Naive B cell (primary cell): ENCODE results near the gene DDX51. TPM values are rescaled to one million over a fixed set of nuclear protein-coding genes. Genes with fewer than 3 reads are reported as not detected.

Source experiments
- ATAC-seq, 2 donors: fragments of 150-1000 bp; cut with Tn5 transposase; 2 replicates each; pipeline ENCODE4 v1.10.0; 2021; ENCODE audit warnings: low read depth in 2 of 2, mild to moderate bottlenecking in 2 of 2, moderate library complexity in 2 of 2
- DNase-seq: peaks from one replicate; pipeline ENCODE4 v3.0.0; 2022
- H3K27ac Mint-ChIP-seq, 6 donors: one replicate each; pipeline ENCODE4 v1.8.0; 2020 to 2022; ENCODE audit warnings: mild to moderate bottlenecking in 6 of 6, mixed read lengths in 6 of 6, moderate library complexity in 5 of 6, inconsistent platforms in 2 of 6
- H3K27me3 Mint-ChIP-seq, 3 donors: one replicate each; pipeline ENCODE4 v1.8.0; 2021 to 2022; ENCODE audit warnings: mixed read lengths in 3 of 3, mild to moderate bottlenecking in 1 of 3
- H3K36me3 Mint-ChIP-seq, 2 donors: one replicate each; pipeline ENCODE4 v1.8.0; 2020 to 2022; ENCODE audit warnings: mixed read lengths in 2 of 2, inconsistent platforms in 1 of 2, mild to moderate bottlenecking in 1 of 2
- H3K4me1 Mint-ChIP-seq, 3 donors: one replicate each; pipeline ENCODE4 v1.8.0; 2020 to 2022; ENCODE audit warnings: mixed read lengths in 3 of 3, inconsistent platforms in 1 of 3, mild to moderate bottlenecking in 1 of 3, moderate library complexity in 1 of 3
- H3K4me3 Mint-ChIP-seq, 8 donors: one replicate each; pipeline ENCODE4 v1.8.0; 2020 to 2022; ENCODE audit warnings: mild to moderate bottlenecking in 8 of 8, mixed read lengths in 8 of 8, moderate library complexity in 8 of 8, inconsistent platforms in 2 of 8
- H3K9me3 Mint-ChIP-seq, 7 donors: one replicate each; pipeline ENCODE4 v1.8.0; 2020 to 2022; ENCODE audit warnings: mixed read lengths in 7 of 7, mild to moderate bottlenecking in 5 of 7, inconsistent platforms in 2 of 7, moderate library complexity in 1 of 7
- polyA plus RNA-seq, 6 donors: library from polyadenylated mRNA; unstranded; fragments of 300-500 nt; fragmentation: Illumina TruSeq; gene quantifications; one replicate each; pipeline ENCODE4 v1.2.3, GENCODE V29; 2021; ENCODE audit warnings: low read depth in 6 of 6

The DDX51 gene
- polyA plus RNA-seq, 6 donors from 2014 or later, result 7.1 to 14.9 (median 7.6) TPM; not detected in 1

DNA sequence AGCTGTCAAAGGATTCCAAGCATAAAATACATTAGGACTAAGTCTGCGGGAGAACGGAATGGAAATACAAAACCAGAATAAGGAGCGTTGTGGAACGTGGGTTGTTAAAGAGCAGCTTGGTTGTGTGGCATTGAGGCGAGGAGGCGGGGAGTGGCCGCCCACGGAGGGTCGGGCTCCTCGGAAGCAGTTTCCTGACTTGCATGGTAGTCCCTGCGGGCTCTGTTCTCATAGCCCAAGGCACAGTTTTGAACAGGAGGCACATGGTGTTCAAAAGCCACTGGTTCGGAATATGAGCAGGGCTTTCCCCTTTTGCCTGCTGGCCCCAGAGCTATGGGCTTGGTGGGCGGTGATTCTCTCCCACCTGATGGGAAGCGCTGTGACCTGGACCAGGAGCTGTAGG is 12.2 kb downstream of the DDX51 start:
- Mint-ChIP-seq H3K4me1 (no peaks in the 10 kb centered on the region), H3K27me3 (no peaks in the 10 kb centered on the region), H3K27ac (no peak overlapping the region), H3K9me3 (peaks cover 0 to 12% (median 7%) of the 10 kb centered on the region in 7 donors), H3K4me3 (no peak overlapping the region), H3K36me3 (peaks cover 8 to 10% of the 10 kb centered on the region in 2 donors)
- ATAC-seq (no peak), DNase-seq (no peak)

DNA sequence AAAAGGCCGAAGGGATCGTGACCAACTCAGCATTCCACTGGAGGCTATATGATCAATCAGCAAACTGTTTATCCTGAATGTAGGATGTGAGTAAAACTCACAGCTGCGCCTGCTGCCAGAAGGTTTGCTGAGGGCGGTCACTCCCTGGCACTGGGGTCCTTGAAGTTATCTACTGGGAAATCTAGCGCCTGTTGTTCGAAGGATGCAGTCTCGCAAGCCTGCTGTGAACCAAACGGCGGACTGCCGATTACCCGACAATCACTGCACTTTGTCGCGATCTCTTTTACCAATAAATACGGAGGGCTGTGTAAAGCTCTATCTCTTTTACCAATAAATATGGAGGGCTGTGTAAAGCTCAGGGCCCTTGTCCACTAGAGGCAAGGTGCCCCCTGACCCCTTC is 12.9 kb downstream of the DDX51 start:
- ATAC-seq (no peak), DNase-seq (no peak)
- H3K9me3 Mint-ChIP-seq, result peaks cover 0 to 12% (median 7%) of the 10 kb centered on the region in 7 donors
- H3K27me3 Mint-ChIP-seq, result no peaks in the 10 kb centered on the region
- H3K4me1 Mint-ChIP-seq, result no peaks in the 10 kb centered on the region
- peaks cover 8 to 14% of the 10 kb centered on the region in 2 donors for H3K36me3 Mint-ChIP-seq
- no peak overlapping the region for H3K4me3 Mint-ChIP-seq
- H3K27ac Mint-ChIP-seq, result no peak overlapping the region

DNA sequence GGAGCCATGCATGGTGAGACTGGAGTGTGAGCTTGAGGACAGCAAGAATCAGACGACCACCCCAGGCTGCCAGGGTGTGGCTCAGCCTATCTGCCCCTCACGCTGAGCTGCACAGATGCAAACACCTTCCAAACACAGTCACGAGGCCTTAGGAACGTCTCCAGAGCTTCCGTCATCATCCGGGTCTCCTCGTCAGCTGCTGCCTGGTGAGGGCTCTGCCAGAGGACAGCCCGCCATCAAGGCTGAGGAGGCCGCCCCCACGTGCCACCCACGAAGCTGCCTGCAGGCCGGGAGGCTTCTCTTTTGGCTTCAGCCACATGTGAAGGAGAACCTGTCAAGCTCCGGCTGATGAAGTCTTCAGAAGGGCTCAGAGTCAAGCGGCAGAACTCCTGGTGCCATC is 13.4 kb downstream of the DDX51 start:
- Mint-ChIP-seq H3K4me1 (no peaks in the 10 kb centered on the region), H3K27me3 (no peaks in the 10 kb centered on the region), H3K36me3 (peaks cover 8 to 17% of the 10 kb centered on the region in 2 donors), H3K9me3 (peaks cover 0 to 12% (median 7%) of the 10 kb centered on the region in 7 donors), H3K27ac (peak overlapping the region in 1 of 6 donors; percentile 54), H3K4me3 (peak overlapping the region in 1 of 8 donors; percentile 47)
- ATAC-seq (no peak), DNase-seq (no peak)

DNA sequence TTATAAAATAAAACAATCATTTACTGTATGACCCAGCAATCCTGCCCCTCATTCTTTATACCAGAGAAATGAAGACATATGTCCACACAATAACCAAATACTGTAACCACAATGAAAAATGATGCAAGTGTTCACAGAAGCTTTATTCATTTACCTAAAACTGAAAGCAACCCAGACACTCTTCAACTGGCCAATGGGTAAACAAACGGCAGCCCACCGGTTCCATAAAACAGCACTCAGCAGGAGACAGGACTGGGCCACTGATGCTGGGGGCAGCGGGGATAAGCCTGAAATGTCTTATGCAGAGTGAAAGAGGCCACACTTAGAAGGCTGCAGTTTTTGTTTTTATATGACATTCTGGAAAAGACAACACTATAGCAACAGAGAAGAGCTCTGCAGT is 15.1 kb downstream of the DDX51 start:
- peak overlapping the region in 1 of 8 donors; percentile 18 for H3K4me3 Mint-ChIP-seq
- ATAC-seq, result no peak
- peaks cover 8 to 24% of the 10 kb centered on the region in 2 donors for H3K36me3 Mint-ChIP-seq
- no peaks in the 10 kb centered on the region for H3K27me3 Mint-ChIP-seq
- peak overlapping the region in 2 of 6 donors; percentile 45 to 51 for H3K27ac Mint-ChIP-seq
- peaks cover 0 to 1% (median 0%) of the 10 kb centered on the region in 3 donors for H3K4me1 Mint-ChIP-seq
- H3K9me3 Mint-ChIP-seq, result peaks cover 0 to 12% (median 7%) of the 10 kb centered on the region in 7 donors
- no peak for DNase-seq

DNA sequence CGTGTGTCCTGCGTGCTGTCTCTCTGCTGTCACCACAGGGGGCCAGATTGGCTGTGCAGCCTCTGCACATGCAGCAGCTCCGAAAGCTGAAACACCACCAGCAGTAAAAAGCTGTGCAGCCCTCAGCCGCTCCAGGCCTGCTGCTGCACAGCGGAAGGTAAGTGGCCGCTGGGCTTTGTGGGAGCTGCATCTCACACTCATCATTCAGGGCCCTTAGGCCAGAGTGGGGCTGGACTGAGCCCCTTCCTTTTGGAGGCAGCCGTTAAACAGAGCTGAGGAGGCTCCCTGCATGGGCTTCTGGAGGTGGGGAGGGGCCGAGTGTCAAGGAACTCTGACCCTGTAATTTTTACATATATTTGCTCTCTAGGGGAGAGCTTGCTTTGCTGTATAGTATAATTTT is 17.1 kb downstream of the DDX51 start:
- no peak for DNase-seq
- H3K9me3 Mint-ChIP-seq, result peaks cover 0 to 12% (median 7%) of the 10 kb centered on the region in 7 donors
- no peaks in the 10 kb centered on the region for H3K27me3 Mint-ChIP-seq
- no peak overlapping the region for H3K27ac Mint-ChIP-seq
- H3K4me1 Mint-ChIP-seq, result peaks cover 0 to 4% (median 0%) of the 10 kb centered on the region in 3 donors
- peaks cover 8 to 29% of the 10 kb centered on the region in 2 donors for H3K36me3 Mint-ChIP-seq
- H3K4me3 Mint-ChIP-seq, result no peak overlapping the region
- ATAC-seq, result no peak

DNA sequence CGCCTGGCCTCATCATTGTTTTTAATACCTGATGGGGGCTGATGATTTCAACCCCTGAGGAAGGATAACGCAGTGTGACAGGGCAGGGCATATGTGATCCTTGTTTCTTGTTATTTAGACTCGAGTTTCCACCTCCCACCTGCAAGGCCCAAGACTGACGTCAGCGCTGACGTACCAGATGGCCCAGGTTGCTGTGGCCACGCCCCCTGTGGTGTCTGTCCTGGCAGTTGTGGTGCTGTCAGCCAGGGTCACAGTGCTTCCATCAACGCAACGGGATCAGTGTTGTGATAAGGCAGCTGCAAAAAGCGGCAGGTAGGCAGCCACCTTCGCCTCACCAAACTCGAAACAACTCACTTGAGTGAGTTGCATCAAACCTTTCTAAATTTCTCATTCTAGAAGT is 18.4 kb downstream of the DDX51 start:
- ATAC-seq, result no peak
- Mint-ChIP-seq H3K9me3 (peaks cover 0 to 11% (median 7%) of the 10 kb centered on the region in 7 donors), H3K4me3 (no peak overlapping the region), H3K36me3 (peaks cover 8 to 29% of the 10 kb centered on the region in 2 donors), H3K27ac (no peak overlapping the region), H3K4me1 (peaks cover 0 to 4% (median 0%) of the 10 kb centered on the region in 3 donors), H3K27me3 (no peaks in the 10 kb centered on the region)
- DNase-seq, result no peak

DNA sequence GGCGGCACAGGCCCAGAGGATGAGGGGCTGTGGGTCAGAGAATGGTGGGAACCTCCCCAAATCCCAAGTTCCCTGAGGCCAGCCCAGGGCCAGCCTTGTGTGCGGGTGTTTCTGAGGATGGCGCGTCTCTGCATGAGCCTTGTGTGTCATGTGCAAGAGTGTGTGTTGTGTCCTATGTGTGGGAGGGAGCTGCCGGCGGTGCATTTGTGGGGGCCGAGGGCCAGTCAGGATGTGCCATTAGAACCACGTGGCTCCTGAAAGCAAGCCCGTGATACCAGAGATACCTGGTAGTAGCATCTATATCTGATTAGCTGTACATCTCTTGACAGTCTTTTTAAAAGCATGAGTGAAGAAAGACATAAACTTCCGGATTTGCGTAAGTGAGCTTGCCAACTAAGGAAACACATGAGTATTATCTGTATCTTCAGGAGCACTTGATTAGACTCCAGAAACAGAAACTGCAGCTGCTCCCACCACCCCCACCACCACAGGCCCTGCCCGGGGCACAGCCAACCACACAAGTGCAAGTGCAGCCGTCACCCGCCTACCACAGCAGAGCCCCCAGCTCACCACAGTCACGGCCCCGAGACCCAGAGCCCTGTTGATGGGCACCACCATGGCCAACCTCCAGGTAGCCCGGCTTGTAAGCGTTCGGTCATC is 19.2 kb downstream of the DDX51 start:
- H3K27ac Mint-ChIP-seq, result peak overlapping the region in 1 of 6 donors; percentile 39
- peaks cover 8 to 29% of the 10 kb centered on the region in 2 donors for H3K36me3 Mint-ChIP-seq
- peaks cover 0 to 4% (median 0%) of the 10 kb centered on the region in 3 donors for H3K4me1 Mint-ChIP-seq
- DNase-seq (no peak), ATAC-seq (no peak)
- no peak overlapping the region for H3K4me3 Mint-ChIP-seq
- no peaks in the 10 kb centered on the region for H3K27me3 Mint-ChIP-seq
- peaks cover 0 to 11% (median 7%) of the 10 kb centered on the region in 7 donors for H3K9me3 Mint-ChIP-seq

DNA sequence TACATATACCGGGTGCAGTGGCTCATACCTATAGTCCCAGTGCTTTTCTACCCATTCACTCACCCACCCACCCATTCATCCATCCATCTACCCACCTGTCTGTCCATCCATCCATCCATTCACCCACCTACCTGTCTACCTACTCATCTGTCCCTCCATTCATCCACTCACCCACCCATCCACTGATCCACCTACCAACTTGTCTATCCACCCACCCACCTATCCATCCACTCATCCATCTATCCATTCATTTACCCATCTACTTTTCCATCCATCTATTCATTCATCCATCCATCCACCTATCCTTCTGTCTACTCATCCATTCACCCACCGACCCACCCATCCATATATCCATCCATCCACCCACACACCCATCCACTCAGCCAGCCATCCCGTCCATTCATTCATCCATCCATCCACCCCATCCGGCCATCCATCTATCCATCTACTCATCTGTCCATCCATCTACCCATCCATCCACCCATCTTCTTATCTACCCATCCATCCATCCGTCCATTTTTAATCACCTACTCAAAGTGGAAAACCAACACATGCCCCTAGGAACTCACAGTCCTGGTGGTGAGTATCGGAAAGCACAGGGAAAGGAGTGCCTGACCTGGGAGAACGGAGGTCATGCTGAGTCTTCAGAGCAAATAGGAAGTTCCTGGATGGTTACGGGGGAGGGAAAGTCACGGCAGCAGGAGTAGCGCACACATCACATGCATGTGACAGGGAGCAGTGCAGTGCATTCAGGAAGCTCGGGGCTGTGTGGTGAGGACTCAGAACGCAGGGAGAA is 20.0 kb downstream of the DDX51 start:
- Mint-ChIP-seq H3K27me3 (no peaks in the 10 kb centered on the region), H3K4me3 (no peak overlapping the region), H3K9me3 (peaks cover 0 to 11% (median 7%) of the 10 kb centered on the region in 7 donors), H3K27ac (peak overlapping the region in 2 of 6 donors; percentile 8 to 39), H3K4me1 (peaks cover 0 to 4% (median 0%) of the 10 kb centered on the region in 3 donors), H3K36me3 (peaks cover 8 to 29% of the 10 kb centered on the region in 2 donors)
- no peak for ATAC-seq
- DNase-seq, result no peak

DNA sequence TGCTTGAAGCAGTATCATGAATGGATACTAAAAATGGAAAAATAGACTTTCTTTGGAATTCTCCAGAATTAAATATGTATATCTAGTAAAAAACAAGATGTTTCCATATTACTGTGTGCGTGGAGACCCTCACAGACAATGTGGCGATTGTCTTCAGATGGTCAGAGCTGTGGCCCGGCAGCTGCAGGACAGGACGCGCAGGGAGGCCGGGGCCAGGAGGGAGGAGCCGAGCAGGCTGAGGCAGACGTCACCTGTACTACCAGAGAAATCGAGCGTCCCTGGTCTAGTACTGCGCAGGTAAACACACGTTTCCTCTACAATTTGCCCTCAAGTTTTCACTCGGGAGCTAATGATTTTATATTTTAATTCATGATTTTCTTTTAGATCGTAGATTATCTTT is 22.8 kb downstream of the DDX51 start:
- ATAC-seq, result no peak
- H3K4me1 Mint-ChIP-seq, result peaks cover 0 to 4% (median 0%) of the 10 kb centered on the region in 3 donors
- H3K27ac Mint-ChIP-seq, result no peak overlapping the region

DNA sequence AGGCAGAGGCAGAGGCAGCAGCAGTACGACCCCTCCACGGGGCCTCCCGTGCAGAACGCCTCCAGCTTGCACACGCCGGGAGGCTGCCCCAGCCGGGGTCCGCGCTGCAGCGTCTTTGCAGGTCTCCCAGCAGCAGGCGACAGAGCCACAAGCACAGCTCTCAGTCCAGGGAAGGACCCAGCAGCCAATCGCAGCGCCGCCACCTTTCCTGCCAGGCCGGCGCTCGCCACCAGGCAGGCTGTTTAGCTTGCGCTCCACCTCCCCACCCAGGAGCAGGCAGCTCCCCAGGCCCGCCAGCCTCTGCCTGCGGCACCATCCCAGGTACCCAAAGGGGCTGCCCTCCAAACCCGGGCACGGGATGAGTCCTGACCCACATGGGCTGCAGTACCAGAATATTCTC is 25.2 kb downstream of the DDX51 start:
- H3K36me3 Mint-ChIP-seq, result peaks cover 3 to 4% of the 10 kb centered on the region in 2 donors
- DNase-seq (no peak), ATAC-seq (no peak)
- H3K4me1 Mint-ChIP-seq, result peaks cover 0 to under 1% (median 0%) of the 10 kb centered on the region in 3 donors
- no peaks in the 10 kb centered on the region for H3K27me3 Mint-ChIP-seq
- no peaks in the 10 kb centered on the region for H3K9me3 Mint-ChIP-seq
- no peak overlapping the region for H3K27ac Mint-ChIP-seq
- H3K4me3 Mint-ChIP-seq, result no peak overlapping the region

More for the DNA sequence above, 22.8 kb downstream of the DDX51 start:
- Mint-ChIP-seq H3K27me3 (no peaks in the 10 kb centered on the region), H3K4me3 (no peak overlapping the region), H3K9me3 (no peaks in the 10 kb centered on the region), H3K36me3 (peaks cover 0 to 15% of the 10 kb centered on the region in 2 donors)
- DNase-seq, result no peak

DNA sequence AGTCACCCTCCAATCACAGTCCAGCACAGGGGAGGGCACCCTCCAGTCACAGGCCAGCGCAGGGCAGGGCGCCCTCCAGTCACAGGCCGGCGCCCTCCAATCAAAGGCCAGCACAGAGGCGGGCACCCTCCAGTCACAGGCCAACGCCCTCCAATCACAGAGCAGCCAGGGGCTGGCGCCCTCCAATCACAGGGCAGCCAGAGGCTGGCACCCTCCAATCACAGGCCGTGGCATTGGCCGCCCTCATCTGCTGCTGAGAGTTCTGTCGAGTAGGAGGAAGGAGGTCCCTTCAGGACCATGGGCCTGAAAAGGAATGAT is 26.6 kb downstream of the DDX51 start:
- H3K27me3 Mint-ChIP-seq, result no peaks in the 10 kb centered on the region
- DNase-seq, result no peak

DNA sequence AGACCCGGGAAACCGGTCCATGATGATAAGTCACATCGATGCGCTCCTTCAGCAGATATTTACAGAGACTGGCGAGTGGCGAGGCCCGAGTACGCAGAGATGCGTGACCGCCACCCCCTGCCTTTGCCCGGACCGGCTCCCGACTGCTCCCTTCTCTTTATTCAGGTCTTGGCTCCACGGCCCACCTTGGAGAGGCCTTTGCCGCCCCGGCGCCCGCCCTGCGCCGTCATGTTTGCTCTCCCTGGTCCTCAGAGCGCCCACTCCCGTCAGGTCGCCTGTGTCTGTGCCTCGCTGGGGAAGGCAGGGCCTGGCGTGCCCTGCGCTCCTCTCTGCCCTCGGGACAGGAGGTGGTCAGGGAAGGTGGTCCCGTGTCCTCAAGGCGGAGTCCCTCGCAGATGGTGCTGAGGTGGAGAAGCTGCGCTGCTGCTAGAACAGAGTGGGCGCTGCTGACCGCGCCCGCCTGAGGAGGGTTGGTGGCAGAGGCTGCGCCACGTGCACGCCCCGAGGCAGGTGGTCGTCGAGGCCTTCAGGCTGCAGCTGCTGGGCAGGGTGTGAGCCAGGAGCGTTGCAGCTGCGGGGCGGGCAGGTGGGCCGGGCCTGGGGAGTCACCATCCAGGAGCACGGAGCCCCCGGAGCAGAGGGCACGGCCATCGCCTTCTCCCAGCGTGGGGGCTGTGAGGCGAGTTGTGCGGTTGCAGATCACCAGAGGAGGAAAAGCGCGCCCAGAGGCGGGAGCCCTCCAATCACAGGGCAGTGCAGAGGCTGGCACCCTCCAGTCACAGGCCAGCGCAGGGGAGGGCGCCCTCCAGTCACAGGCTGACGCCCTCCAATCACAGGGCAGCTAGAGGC is 27.2 kb downstream of the DDX51 start:
- H3K27ac Mint-ChIP-seq, result peak overlapping the region in 1 of 6 donors; percentile 67
- no peaks in the 10 kb centered on the region for H3K4me1 Mint-ChIP-seq
- ATAC-seq (no peak), DNase-seq (no peak)
- H3K9me3 Mint-ChIP-seq, result no peaks in the 10 kb centered on the region
- H3K4me3 Mint-ChIP-seq, result no peak overlapping the region
- H3K36me3 Mint-ChIP-seq, result peaks cover 0 to 4% of the 10 kb centered on the region in 2 donors
- no peaks in the 10 kb centered on the region for H3K27me3 Mint-ChIP-seq

More for the DNA sequence above, 26.6 kb downstream of the DDX51 start:
- Mint-ChIP-seq H3K4me1 (no peaks in the 10 kb centered on the region), H3K4me3 (no peak overlapping the region), H3K27ac (no peak overlapping the region), H3K9me3 (no peaks in the 10 kb centered on the region), H3K36me3 (peaks cover 0 to 4% of the 10 kb centered on the region in 2 donors)
- ATAC-seq, result no peak

DNA sequence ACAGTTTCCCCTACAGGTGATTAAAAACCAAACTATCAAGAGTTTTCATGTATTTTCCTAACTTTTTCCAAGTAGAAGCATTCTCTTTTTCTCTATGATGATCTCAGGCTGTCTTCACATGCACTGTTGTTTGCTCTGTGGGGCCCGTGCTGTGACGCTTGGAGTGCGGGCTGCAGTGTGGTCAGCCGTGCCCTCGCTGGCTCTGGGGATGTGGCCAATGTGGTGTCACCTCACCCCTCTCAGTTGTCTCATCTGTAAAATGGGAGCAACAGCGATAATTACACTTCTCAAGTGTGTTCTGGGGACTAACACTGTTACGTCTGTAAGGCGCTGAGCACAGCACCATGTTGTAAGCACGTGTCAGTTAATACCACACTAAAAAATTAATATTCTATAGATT is 28.6 kb downstream of the DDX51 start:
- no peak overlapping the region for H3K4me3 Mint-ChIP-seq
- no peak overlapping the region for H3K27ac Mint-ChIP-seq
- no peaks in the 10 kb centered on the region for H3K9me3 Mint-ChIP-seq
- no peak for ATAC-seq
- no peaks in the 10 kb centered on the region for H3K4me1 Mint-ChIP-seq
- H3K27me3 Mint-ChIP-seq, result no peaks in the 10 kb centered on the region
- no peak for DNase-seq
- H3K36me3 Mint-ChIP-seq, result peaks cover 0 to 4% of the 10 kb centered on the region in 2 donors
